Activated naive CD8-positive, alpha-beta T cell treated with anti-CD3 and anti-CD28 coated beads, Interleukin-2, amount 50 U/mL, for 16 hours (primary cell): ENCODE data around the gene TMEM45A.
A peak's percentile ranks its signal among the peaks of the same experiment; 100 is the strongest.
"Not testable (repeated sequence)": the region's sequence is repeated elsewhere in the genome, so short reads cannot be mapped to it uniquely, and the experiment has no call there.

Experiments used
- DNase-seq: peaks from one replicate; pipeline ENCODE4 v3.0.0-alpha.2; 2020; ENCODE audit warnings: low read depth, low spot score

TMEM45A gene

GRCh38 chr3:100492059-100493006, at the start of gene TMEM45A:
Gene TMEM45A, plus strand, starts transcription at chr3:100492619. Its CDS starts 62,593 bp downstream, at chr3:100555212.
- peak; percentile 8 for DNase-seq

GRCh38 chr3:100443690-100444089, 48.7 kb upstream of the TMEM45A start:
- DNase-seq: no peak

- DNase-seq: not testable (repeated sequence)
Measured at GRCh38 chr3:100447067-100447466, 45.4 kb upstream of the TMEM45A start.

GRCh38 chr3:100448079-100448478, 44.3 kb upstream of the TMEM45A start:
- DNase-seq: no peak

GRCh38 chr3:100449214-100449613, 43.2 kb upstream of the TMEM45A start:
- no peak for DNase-seq

- no peak for DNase-seq
Measured at GRCh38 chr3:100454677-100455076, 37.7 kb upstream of the TMEM45A start.

GRCh38 chr3:100455841-100456550, 36.4 kb upstream of the TMEM45A start:
- DNase-seq: no peak

- no peak for DNase-seq
Measured at GRCh38 chr3:100456745-100457144, 35.7 kb upstream of the TMEM45A start.

- no peak for DNase-seq
Measured at GRCh38 chr3:100457811-100458210, 34.6 kb upstream of the TMEM45A start.

- DNase-seq: no peak
Measured at GRCh38 chr3:100458814-100459213, 33.6 kb upstream of the TMEM45A start.

- no peak for DNase-seq
Measured at GRCh38 chr3:100463002-100463401, 29.4 kb upstream of the TMEM45A start.

GRCh38 chr3:100463646-100464155, 28.7 kb upstream of the TMEM45A start:
- DNase-seq: no peak

- no peak for DNase-seq
Measured at GRCh38 chr3:100465892-100466777, 26.3 kb upstream of the TMEM45A start.

GRCh38 chr3:100467133-100467532, 25.3 kb upstream of the TMEM45A start:
- DNase-seq: no peak

GRCh38 chr3:100468676-100469075, 23.7 kb upstream of the TMEM45A start:
- no peak for DNase-seq

GRCh38 chr3:100470951-100471350, 21.5 kb upstream of the TMEM45A start:
- DNase-seq: no peak

- DNase-seq: no peak
Measured at GRCh38 chr3:100471444-100471843, 21.0 kb upstream of the TMEM45A start.

GRCh38 chr3:100477851-100478360, 14.5 kb upstream of the TMEM45A start:
- not testable (repeated sequence) for DNase-seq

- DNase-seq: not testable (repeated sequence)
Measured at GRCh38 chr3:100478521-100478920, 13.9 kb upstream of the TMEM45A start.

- DNase-seq: no peak
Measured at GRCh38 chr3:100480081-100480480, 12.3 kb upstream of the TMEM45A start.

GRCh38 chr3:100482176-100482575, 10.2 kb upstream of the TMEM45A start:
- DNase-seq: no peak
